ENCODE results near the gene FAM177A1.
A peak's percentile ranks its signal among the peaks of the same experiment; 100 is the strongest.
"Not testable (repeated sequence)": the region's sequence is repeated elsewhere in the genome, so short reads cannot be mapped to it uniquely, and the experiment has no call there.

FAM177A1 gene

DNA sequence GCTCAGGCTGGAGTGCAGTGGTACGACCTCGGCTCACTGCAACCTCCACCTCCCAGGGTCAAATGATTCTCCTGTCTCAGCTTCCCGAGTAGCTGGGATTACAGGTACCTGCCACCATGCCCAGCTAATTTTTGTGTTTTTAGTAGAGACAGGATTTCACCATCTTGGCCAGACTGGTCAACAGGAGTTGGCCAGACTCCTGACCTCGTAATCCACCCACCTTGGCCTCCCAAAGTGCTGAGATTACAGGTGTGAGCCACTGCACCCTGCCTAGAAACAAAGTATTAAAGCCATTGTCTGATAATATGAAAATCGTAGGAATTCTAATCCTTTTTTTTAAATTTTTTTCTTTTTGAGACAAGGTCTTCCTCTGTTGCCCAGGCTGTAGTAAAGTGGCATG, 19.7 kb downstream of the FAM177A1 start:
- not testable (repeated sequence) for DNase-seq

DNA sequence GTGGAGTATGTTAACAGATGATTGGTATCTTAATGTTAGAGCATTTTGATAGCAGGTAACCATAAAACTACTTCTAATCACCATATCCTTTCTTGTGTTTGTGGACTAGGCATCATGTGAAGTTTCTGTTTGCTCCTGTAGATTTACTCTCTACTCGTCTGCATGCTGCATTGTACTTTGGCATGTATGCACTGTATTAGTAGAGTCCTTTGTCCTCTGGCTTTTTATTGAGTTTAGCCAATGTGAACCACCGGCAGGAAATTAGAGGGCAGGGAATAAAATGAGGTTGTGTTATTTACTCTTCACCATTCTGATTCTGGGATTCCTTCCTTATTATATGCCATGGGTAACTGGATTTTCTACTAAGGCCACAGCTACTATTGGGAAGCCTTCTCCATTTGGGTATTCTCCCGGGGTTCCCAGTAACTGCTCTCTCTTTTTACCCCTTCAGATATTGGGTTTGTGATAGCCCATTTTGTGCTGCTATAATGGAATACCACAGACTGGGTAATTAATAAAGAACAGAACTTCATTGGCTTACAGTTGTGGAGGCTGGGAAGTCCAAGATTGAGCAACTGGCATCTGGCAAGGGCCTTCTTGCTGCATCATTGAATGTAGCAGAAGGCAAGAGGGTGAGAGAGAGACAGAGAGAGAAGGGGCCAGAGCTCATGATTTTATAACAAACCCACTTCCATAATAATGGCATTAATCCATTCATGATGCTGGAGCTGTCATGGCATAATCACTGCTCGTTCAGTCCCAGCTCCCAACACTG, 22.4 kb downstream of the FAM177A1 start:
- DNase-seq: no peak

DNA sequence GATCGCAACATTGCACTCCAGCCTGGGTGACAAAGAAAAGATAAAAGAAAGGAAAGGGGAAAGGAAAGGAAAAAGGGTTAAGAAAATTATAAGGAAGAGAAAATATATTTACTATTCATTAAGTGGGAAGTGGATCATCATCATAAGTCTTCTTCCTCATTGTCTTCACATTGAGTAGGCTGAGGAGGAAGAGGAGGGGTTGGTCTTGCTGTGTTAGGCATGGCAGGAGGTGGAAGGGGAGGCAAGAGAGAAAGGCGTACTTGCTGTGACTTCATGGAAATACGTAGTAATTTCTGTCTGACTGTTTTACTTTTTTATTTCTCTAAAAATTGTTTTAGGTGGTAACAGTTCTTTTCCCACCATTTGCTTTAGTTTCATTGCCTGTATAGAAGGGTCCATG, 26.2 kb downstream of the FAM177A1 start:
- no peak for DNase-seq

DNA sequence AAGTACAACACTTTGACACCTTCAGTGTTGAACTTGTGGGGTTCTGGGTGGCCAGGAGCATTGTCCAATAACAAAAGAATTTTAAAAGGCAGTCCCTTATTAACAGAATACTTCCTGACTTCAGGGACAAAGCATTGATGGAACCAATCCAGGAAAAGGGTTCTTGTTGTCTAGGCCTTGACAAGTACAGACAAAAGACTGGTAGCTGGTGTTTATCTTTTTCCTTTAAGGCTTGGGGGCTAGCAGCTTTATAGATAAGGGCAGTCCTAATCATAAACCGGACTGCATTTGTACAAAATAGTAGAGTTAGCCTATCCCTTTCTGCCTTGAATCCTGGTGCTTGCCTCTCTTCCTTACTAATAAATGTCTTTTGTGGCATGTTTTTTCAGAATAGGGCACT, 27.4 kb downstream of the FAM177A1 start:
- DNase-seq: peak; percentile 70

DNA sequence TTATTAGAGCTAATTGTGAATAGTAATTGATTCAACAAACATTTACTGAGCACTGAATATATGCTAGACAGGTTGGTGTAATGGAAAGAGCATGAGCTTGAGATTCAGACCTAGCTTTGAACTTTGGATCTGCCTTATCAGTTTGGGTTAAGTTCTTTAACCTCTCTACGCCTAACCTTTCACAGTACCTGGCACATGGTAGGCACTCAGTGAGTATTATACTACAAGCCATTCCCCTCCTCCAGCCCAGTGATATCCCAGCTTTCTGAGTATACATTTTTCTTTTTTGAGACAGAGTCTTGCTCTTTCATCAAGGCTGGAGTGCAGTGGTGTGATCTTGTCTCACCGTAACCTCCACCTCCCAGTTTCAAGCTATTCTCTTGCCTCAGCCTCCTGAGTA, 32.0 kb downstream of the FAM177A1 start:
- DNase-seq: no peak

DNA sequence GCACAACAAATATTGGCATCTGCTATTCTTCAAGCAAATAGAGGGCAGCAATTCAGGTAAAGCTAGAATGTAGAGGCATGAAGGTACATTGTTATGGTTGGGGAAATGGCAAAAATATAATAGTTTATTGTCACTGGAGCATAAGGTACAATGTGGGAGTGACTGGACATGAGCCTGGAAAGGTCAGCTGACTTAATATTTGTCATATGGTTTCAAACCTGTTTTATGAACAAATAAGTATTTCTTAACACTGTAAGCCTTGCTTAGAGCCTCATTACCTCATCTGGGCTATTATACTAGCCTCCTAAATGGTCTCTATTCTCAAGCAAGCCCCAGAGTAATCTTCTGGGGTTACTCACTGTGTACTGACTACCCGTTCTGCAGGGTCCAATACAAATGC, 33.7 kb downstream of the FAM177A1 start:
- DNase-seq: no peak

DNA sequence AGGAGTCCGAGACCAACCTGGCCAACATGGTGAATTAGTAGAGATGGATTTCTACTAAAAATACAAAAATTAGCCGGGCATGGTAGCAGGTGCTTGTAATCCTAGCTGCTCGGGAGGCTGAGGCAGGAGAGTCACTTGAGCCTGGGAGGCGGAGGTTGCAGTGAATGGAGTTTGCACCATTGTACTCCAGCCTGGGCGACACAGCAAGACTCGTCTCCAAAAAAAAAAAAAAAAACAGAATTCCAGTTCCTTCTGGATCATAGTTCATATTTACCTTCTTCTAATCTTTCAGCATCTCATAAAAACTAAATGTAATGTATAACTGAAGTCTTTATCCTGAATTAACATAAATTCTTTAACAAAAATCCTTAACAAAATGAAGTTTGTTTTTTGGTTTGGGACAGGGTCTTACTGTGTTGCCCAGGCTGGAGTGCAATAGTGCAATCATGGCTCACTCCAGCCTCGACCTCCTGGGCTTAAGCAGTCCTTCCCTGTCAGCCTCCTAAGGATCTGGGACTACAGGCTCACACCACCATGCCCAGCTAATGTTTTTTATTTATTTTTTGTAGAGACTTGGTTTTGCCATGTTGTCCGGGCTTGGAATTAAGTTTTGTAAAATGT, 37.6 kb downstream of the FAM177A1 start:
- DNase-seq: no peak

DNA sequence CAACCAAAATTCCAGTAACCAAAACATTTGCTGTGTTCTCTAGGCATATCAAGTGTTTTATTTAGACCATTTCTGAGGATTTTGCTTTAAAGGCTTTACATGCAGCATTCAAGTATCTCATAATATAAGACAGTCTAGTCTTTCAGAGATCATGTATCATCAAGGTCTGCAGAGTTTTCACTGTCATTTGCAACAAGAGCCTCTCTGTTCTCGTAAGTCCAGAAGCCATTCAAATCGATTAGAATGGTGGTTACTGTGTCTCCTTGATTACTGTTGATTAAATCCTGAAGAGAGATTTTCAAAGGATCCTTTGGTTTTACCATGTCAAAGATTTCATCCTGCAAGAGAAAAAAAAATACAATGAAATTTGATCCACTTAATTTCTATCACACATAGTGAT, 39.4 kb downstream of the FAM177A1 start:
- DNase-seq: no peak

DNA sequence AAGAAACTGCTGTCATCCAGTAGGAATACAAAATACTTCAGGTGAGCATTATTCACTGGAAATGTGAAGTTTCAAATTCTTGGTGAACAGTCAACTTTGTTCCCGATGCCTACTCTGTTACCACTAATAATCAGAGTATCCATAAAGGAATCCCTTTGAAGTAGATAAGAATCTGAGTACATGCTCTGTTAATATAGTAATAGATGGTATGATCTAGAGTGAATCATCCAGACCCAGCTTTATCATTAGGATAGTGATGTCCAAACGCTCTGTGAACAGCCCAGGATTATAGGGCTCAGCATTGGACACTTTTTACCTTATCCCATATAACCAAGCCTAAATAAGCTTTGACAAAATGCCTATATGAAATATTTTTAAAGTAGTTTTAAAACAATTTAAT, 42.4 kb downstream of the FAM177A1 start:
- no peak for DNase-seq

DNA sequence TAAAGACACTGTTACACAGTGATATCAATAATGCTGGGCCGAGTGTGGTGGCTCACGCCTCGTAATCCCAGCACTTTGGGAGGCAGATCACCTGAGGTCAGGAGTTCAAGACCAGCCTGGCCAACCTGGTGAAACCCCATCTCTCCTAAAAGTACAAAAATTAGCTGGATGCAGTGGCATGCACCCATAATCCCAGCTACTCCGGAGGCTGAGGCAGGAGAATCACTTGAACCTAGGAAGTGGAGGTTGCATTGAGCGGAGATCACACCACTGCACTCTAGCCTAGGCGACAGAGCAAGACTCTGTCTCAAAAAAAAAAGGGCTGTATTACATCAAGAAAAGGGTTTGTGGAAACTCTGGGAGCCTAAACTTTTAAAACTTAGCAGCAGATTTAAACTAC, 48.6 kb downstream of the FAM177A1 start:
- not testable (repeated sequence) for DNase-seq

DNA sequence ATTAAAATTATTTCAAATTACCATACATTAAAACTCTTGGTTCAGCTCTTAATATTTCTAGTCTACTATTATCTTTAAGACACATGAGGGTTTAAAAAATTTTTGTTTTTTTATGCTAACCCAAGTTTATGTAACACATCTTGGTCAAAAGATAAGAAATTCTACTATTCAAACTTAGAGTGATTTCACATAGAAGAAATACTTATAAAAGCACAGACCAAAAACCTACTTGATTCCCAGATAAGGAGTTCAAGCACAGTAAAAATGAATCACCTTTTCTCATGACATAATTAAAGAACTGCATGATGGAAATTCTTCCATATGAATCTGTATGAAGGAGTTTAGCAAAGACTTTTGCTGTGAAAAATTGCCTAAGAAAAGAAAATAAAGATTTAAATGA, 61.8 kb downstream of the FAM177A1 start:
- DNase-seq: peak; percentile 7

DNA sequence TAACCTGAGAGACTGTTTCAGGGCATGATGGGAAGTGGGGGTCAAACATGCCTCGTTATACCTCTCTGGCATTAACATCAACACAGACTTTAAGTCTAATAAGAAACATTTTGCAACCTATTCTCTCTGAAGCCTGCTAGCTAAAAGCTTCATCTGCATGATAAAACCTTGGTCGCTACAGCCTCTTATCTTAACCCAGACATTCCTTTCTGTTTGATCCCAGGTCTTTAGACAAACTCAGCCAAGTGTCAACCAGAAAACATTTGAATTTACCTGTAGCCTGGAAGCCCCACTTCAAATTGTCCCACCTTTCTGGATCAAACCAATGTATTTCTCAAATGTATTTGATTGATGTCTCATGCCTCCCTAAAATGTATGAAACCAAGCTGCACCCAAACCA, 66.6 kb downstream of the FAM177A1 start:
- peak; percentile 24 for DNase-seq

DNA sequence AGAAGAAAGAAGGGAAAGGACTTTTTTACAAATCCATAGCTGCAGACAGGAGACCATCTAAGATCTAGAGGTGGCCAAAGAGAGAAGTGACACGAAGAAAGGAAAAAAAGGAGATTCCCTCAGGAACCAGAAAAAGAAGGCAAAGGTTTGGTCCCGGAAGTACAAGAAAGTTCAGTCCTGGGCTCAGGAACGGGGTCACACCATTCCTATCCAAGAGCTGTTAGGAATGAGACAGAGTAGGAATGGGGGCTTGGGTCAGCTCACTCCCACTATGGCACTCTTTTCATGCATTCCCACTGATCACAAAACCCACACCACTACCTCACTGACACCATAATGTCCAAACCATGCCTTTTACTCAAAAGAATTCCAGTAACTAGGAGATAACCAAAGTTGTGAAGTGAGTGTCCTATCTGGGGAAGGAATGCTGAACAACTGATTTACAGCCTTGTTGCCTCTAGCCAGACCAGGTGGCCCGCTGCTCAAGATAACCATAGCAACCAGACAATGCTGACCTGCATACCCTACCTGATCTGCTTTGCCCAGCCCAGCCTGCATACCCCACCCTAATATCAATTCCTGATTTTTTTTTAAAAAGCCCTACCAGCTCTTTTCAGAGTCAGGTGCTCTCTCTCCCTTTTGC, 67.4 kb downstream of the FAM177A1 start:
- DNase-seq: no peak

DNA sequence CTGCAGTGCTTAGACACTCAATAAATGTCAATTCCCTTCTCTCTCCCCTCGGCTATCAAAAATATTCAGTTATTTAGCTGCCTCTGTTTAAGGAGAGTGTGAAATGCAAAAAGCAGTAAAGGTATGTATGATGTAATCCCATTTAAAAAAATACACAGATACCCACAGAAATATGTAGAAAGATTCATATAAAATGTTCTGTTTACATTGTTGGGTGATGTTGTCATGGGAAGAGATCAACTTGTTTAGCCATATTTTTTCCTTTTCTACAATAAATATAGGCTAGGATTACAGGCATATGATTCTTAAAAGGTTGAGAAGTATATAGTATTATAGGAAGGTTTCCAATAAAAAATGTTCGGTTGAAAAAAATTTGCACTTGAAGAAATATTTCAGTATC, 68.0 kb downstream of the FAM177A1 start:
- no peak for DNase-seq

DNA sequence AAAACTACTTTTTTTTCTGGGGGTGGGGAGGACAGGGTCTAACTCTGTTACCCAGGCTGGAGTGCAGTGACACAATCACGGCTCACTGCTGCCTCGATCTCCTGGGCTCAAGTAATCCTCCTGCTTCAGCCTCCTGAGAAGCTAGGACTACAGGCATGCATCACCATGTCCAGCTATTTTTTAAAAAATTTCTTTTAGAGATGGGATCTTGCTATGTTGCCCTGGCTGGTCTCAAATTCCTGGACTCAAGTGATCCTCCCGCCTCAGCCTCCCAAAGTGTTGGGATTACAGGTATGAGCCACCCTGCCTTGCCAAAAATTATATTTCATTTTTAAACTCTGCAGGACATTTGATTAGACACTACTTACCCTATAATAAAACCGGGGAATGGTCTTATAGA, 70.2 kb downstream of the FAM177A1 start:
- DNase-seq: no peak

DNA sequence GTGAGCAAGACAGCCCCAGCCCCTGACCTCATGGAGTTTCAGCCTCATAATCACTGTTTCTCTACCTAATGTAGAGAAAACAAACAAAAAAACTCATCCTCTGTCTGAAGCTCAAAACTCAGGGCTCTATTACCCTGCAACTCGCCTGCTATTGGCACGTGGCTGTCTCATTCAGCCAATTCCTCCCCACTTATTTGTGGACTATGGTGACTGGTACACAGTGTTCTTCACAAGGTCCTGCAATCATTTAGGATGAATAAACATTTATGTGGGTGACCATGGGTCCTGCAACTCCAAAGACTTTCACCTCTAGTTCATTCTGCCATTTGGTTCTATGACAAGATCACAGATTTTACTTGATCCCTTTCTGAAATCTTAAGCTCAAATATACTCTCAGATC, 71.0 kb downstream of the FAM177A1 start:
- no peak for DNase-seq

DNA sequence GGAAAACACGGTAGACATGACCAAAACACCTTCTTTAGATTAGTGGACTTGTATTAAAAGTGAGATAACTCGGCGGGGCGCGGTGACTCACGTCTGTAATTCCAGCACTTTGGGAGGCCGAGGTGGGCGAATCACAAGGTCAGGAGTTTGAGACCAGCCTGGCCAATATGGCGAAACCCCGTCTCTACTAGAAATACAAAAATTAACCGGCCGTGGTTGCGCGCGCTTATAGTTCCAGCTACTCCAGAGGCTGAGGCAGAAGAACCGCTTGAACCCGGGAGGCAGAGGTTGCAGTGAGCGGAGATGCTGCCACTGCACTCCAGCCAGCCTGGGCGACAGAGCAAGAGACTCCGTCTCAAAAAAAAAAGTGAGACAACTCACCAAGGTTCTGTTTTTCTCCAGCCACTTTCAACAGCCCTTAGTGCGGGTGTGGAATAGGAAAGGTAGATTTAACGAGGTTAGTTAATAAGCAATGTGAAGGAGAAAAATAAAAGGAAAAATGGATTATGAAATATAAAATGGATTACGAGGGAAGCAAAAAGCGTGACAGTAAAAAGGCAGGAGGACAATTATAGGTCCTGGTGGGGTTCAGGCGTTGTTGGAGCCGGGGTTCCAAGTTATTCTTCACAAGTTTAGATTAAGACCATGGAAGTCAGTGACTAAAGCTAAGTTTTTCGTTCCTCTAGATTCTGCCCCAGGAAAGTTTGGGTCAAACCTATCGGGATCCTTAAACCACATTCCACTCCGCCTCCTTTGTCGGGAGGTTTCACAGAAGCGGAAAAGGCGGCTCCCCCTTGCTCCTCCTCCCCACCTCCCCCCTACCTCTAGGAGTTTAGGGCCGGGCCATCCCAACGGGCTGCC, 75.2 kb downstream of the FAM177A1 start:
- DNase-seq: no peak

DNA sequence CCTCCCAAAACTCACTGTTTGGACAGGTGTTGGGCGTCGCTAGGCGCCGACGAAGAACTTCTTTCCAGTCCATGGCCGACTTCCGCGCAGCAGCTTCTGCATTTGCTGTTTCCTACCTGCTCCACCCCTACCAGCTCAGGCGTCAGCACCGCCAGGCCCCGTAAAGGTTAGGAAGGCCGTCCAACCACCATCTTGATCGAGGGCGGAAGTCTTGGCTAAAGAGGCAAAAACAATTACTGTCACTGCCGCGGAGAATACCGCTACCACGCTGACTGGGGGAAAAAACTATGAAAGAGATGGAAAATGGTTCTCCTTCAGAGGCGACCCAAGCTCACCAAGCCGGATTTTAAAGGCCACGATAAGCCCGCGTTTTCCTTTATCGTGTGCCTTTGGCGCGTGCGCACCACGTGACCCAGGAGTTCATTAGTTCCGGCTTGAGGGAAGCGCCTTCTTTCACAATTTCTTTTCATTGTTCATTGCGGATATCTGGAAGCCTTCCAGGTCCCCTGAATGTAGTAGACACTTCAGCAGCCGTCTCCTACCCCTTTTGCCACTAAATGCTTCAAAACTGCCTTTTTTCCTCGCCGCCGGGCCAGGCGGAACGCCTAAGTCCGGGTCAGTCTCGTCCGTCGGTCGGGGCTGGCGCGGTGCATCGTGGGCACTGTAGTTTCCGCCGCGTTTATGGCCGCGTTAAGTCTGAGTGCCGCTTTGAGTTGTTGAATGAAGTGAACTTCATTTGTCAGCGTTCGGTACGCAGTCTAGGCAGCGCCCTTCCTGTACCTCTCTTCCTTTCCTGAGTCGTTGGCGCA, 76.0 kb downstream of the FAM177A1 start, which contains the start of the genes PPP2R3C and PRORP:
Gene PPP2R3C, minus strand, starts transcription at position 104 of the 809 bp plus-strand sequence. Its CDS starts 31 bp downstream, at position 73.
Gene PRORP, plus strand, starts transcription at position 666 of the 809 bp plus-strand sequence. CDS start 694 bp downstream, outside the sequence.
- peak; percentile 98 for DNase-seq

DNA sequence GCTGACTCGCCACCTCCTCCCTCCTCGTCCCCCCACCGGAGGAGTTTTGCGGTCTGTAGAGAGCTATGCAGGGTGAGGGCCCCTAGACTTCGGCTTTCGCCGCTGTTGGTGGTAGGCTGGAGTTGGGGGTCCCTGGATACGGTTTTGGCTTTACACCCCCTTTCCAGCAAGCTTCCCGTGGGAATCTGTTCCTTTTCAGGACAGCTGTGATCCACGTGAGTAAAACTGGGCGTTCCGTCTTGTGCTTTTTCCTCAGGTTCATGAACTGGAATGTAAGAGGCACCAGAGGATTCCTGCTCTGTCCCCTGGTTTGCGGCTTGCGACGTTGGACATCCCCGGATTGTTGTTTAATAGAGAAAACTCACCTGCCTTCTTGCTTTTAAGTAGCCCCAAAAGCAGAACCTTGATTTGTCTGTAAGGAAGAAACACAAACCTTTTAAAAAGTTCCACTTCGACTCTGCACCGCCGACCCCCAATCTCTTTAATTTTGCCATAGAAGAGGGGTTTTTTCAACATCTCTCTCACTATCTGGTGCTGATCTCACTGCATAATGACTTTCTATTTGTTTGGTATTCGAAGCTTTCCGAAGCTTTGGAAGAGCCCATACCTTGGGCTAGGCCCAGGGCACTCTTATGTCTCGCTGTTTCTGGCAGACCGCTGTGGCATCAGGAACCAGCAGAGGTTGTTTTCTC, 76.8 kb downstream of the FAM177A1 start:
- DNase-seq: peak; percentile 43

DNA sequence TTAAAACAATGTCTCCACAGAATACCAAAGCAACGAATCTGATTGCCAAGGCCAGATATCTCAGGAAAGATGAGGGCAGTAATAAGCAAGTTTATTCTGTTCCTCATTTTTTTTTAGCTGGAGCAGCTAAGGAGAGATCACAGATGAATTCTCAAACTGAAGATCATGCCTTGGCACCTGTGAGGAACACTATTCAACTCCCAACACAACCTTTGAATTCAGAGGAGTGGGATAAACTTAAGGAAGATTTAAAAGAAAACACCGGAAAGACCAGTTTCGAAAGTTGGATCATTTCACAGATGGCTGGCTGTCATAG, 77.3 kb downstream of the FAM177A1 start:
- no peak for DNase-seq

DNA sequence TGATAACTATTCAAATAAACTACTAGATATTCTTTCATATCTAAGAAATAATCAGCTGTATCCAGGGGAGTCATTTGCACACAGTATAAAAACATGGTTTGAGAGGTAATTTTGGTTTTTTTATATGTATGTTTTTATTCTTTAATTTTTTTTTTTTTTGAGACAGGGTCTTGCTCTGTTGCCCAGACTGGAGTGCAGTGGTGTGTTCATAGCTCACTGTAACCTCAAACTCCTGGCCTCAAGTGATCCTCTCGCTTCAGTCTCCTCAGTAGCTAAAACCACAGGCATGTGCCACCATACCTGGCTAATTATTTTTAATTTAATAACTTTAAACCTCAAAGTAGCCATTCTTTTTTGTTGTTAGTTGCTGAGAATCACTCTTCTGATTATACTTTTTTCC, 78.1 kb downstream of the FAM177A1 start:
- DNase-seq: no peak

Data from hematopoietic multipotent progenitor cell treated with erythropoietin and hydrocortisone succinate and interleukin-3 and kit ligand, for 6 days (in vitro differentiated cells).